Measurements from ENCODE around the gene SAMD14. TPM values are rescaled to one million over a fixed set of nuclear protein-coding genes. Genes with fewer than 3 reads are reported as not detected.
A peak's percentile ranks its signal among the peaks of the same experiment; 100 is the strongest.

Gene SAMD14
- polyA plus RNA-seq, 2 of the 4 experiments (the other 2 are of a cell fraction) = 0.12 to 0.75 TPM

GRCh38 chr17:50153650-50154575 lies 24.0 kb upstream of the SAMD14 start:
- no peak for TF ChIP-seq HOXA7 (CRISPR knock-in tag; IDR thresholded peaks at IDR 0.05)
- ATAC-seq (no peak), FAIRE-seq (no peak), DNase-seq (ENCODE audit: low read depth in 1 of 2, low spot score in 1 of 2) (no peak)
- no peak overlapping the region for H3K4me3 ChIP-seq
- POLR2A ChIA-PET = interaction anchor here (0.5 kb wide), 1 partner anchor 93 kb away, joined by 3 read pairs; no protein-coding TSS in a partner anchor
- peaks cover 26% of the 10 kb centered on the region for H3K4me1 ChIP-seq
- peak overlapping the region in 1 of 2 experiments; percentile 96; a peak in 3 of 6 replicates for H3K27ac ChIP-seq
- 87% methylated on average over 16 of the region's 16 CpGs for WGBS (ENCODE audit: missing lambda C conversion rate)
- H3K9me3 ChIP-seq = no peaks in the 10 kb centered on the region
- CTCF ChIA-PET = interaction anchor here (1.1 to 60.2 kb wide), 7 partner anchors 7 to 143 kb away, joined by 3 to 1356 read pairs (median 44); partner anchors contain the start of genes PDK2 and SGCA
- no peak overlapping the region for H3K4me2 ChIP-seq

- POLR2A ChIA-PET = interaction anchor here (0.9 to 2.2 kb wide), 6 partner anchors 8 to 61 kb away, joined by 3 to 21 read pairs (median 8); partner anchors contain the start of genes PDK2 and SGCA
- ATAC-seq (no peak), FAIRE-seq (no peak), DNase-seq (ENCODE audit: low read depth in 1 of 2, low spot score in 1 of 2) (no peak)
- Histone ChIP-seq H3K4me3 (peak overlapping the region; percentile 86), H3K4me1 (peaks cover 34% of the 10 kb centered on the region), H3K27ac (peak overlapping the region; percentile 96 to 98), H3K4me2 (peak overlapping the region; percentile 95), H3K9me3 (no peaks in the 10 kb centered on the region)
- TF ChIP-seq HOXA7 (CRISPR knock-in tag; IDR thresholded peaks at IDR 0.05) = no peak
- TF ChIP-seq CHD2 (IDR thresholded peaks at IDR 0.05; ENCODE audit: low read length, partially characterized antibody) = no peak
- no peak for TF ChIP-seq HOXB13 (CRISPR knock-in tag; IDR thresholded peaks at IDR 0.05; ENCODE audit: low read depth)
- no peak for TF ChIP-seq ZC3H11A (IDR thresholded peaks at IDR 0.05)
- TF ChIP-seq BCL3 (IDR thresholded peaks at IDR 0.05) = no peak
- no peak for TF ChIP-seq EHF (CRISPR knock-in tag; IDR thresholded peaks at IDR 0.05)
- 90% methylated on average over 7 of the region's 7 CpGs for WGBS (ENCODE audit: missing lambda C conversion rate)
- CTCF ChIA-PET = interaction anchor here (0.5 to 60.2 kb wide), 16 partner anchors 9 to 1480 kb away, joined by 3 to 1356 read pairs (median 4); partner anchors contain the start of genes PDK2 and SGCA
Measured at GRCh38 chr17:50152736-50153135, 22.8 kb upstream of the SAMD14 start.

- FAIRE-seq = no peak
- peak overlapping the region; percentile 86 for H3K4me3 ChIP-seq
- H3K9me3 ChIP-seq = no peaks in the 10 kb centered on the region
- peak overlapping the region; percentile 95 for H3K4me2 ChIP-seq
- CTCF ChIA-PET = interaction anchor here (0.6 to 60.2 kb wide), 18 partner anchors 9 to 210 kb away, joined by 3 to 1356 read pairs (median 4); partner anchors contain the start of genes PDK2 and SGCA
- POLR2A ChIA-PET = interaction anchor here (0.5 to 2.2 kb wide), 13 partner anchors 9 to 328 kb away, joined by 3 to 21 read pairs (median 3); partner anchors contain the start of genes PDK2 and SGCA
- ATAC-seq = peak; percentile 75 to 85
- peak overlapping the region; percentile 96 to 98 for H3K27ac ChIP-seq
- 3% methylated on average over 12 of the region's 12 CpGs for WGBS (ENCODE audit: missing lambda C conversion rate)
- H3K4me1 ChIP-seq = peaks cover 41% of the 10 kb centered on the region
- peak; percentile 96 to 99 for DNase-seq (ENCODE audit: low read depth in 1 of 2, low spot score in 1 of 2)
- no peak for TF ChIP-seq CTCF (IDR thresholded peaks at IDR 0.05)
- TF ChIP-seq RAD21 (conservative IDR thresholded peaks at IDR 0.05 in 1 of 2, IDR thresholded peaks at IDR 0.05 in 1 of 2) = peak in 1 of 2 experiments; percentile 3; a peak in 1 of 5 replicates
- peak; percentile 39; the same call in 1 of the 2 replicates for TF ChIP-seq POLR2A (IDR thresholded peaks at IDR 0.05; ENCODE audit: low read length)
- TF ChIP-seq PHF8 (IDR thresholded peaks at IDR 0.05; ENCODE audit: borderline replicate concordance, low read depth) = peak; percentile 50; the same call in 1 of the 2 replicates
- TF ChIP-seq JUN (IDR thresholded peaks at IDR 0.05) = peak in 1 of 2 experiments; percentile 84; a peak in 4 of 5 replicates
- 0 out of 2 replicates have a peak, but pooled peaks have one; percentile 44 for TF ChIP-seq RARB (CRISPR knock-in tag; IDR thresholded peaks at IDR 0.05)
- TF ChIP-seq MYC (IDR thresholded peaks at IDR 0.05; ENCODE audit: borderline replicate concordance, low read length) = peak; percentile 76; the same call in 1 of the 2 replicates
- no peak for TF ChIP-seq BCL3 (IDR thresholded peaks at IDR 0.05)
- TF ChIP-seq HOXB5 (CRISPR knock-in tag; IDR thresholded peaks at IDR 0.05) = peak; percentile 40; the same call in 1 of the 2 replicates
- TF ChIP-seq KDM1A (IDR thresholded peaks at IDR 0.05; ENCODE audit: low read depth) = peak; percentile 51; the same call in 1 of the 2 replicates
- TF ChIP-seq TP53 (CRISPR knock-in tag; IDR thresholded peaks at IDR 0.05) = no peak
- TF ChIP-seq HDAC2 (IDR thresholded peaks at IDR 0.05) = 0 out of 2 replicates have a peak, but pooled peaks have one; percentile 71
- TF ChIP-seq PBX3 (IDR thresholded peaks at IDR 0.05) = peak; percentile 89
- no peak for TF ChIP-seq MAZ (IDR thresholded peaks at IDR 0.05; ENCODE audit: borderline replicate concordance, low read depth, low read length)
- TF ChIP-seq MAX (IDR thresholded peaks at IDR 0.05) = peak; percentile 79
- 0 out of 5 replicates have a peak, but pooled peaks of 1 of the 2 experiments have one; percentile 24 for TF ChIP-seq EP300 (IDR thresholded peaks at IDR 0.05)
Measured at GRCh38 chr17:50151937-50152547, 22.1 kb upstream of the SAMD14 start.

Data from A549 (cell line).